Tibial nerve (tissue), 4 donors: ENCODE results near the gene NOX5. TPM values are rescaled to one million over a fixed set of nuclear protein-coding genes. Genes with fewer than 3 reads are reported as not detected.

Experiments used
- DNase-seq, 2 donors: peaks; one replicate each; pipeline ENCODE4 v3.0.0-alpha.2; 2019; ENCODE audit warnings: low spot score in 2 of 2
- H3K27ac ChIP-seq, 4 donors: fragments of 200-600 bp; sonication (generic) in 3 of 4; one replicate each; pipeline ENCODE4 v1.5.1; 2017 to 2019; ENCODE audit warnings: mild to moderate bottlenecking in 1 of 4
- H3K27me3 ChIP-seq, 2 donors: fragments of 200-600 bp; sonication (generic) in 1 of 2; one replicate each; pipeline versions ENCODE4 v1.5.1 to v1.6.0; 2017 to 2019
- H3K36me3 ChIP-seq, 3 donors: fragments of 200-600 bp; sonication (generic); one replicate each; pipeline ENCODE4 v1.5.1; 2018 to 2019
- H3K4me1 ChIP-seq, 4 donors: fragments of 200-600 bp; sonication (generic) in 3 of 4; one replicate each; pipeline ENCODE4 v1.5.1; 2017 to 2019
- H3K4me3 ChIP-seq, 4 donors: fragments of 200-600 bp; sonication (generic) in 3 of 4; one replicate each; pipeline ENCODE4 v1.5.1; 2017 to 2019; ENCODE audit warnings: mild to moderate bottlenecking in 1 of 4, moderate library complexity in 1 of 4
- H3K9me3 ChIP-seq, 4 donors: fragments of 200-600 bp; sonication (generic) in 3 of 4; one replicate each; pipeline ENCODE4 v1.5.1; 2017 to 2019
- EP300 ChIP-seq, 2 donors: sonication (generic); formaldehyde crosslinking; IDR thresholded peaks; one replicate each; pipeline ENCODE4 v1.6.1; 2017; ENCODE audit warnings: antibody characterized with exemption in 2 of 2, mild to moderate bottlenecking in 1 of 2
- POLR2A ChIP-seq, 2 donors: fragments of 450-650 bp; IDR thresholded peaks; one replicate each; pipeline ENCODE4 v1.6.1; 2017; ENCODE audit warnings: antibody characterized with exemption in 2 of 2, mild to moderate bottlenecking in 2 of 2, moderate library complexity in 2 of 2
- WGBS, 2 donors: methylation state at CpG; one replicate each; pipeline ENCODE4 v1.1.5; 2018; 5-methylcytosine and 5-hydroxymethylcytosine counted together
- total RNA-seq, 4 donors: library from RNA; depleted of rRNA; stranded (reverse); fragments of >200 nt; gene quantifications; one replicate each; pipeline ENCODE4 v1.1.0, GENCODE V29; 2016
- TF ChIP-seq, protein P1 (sequence below), 5 experiments: fragments of 200-600 bp in 3 of 5; fragments of 450-650 bp in 2 of 5; sonication (generic) in 3 of 5; IDR thresholded peaks; one replicate each; pipeline ENCODE4 v1.5.1; 2016 to 2019; ENCODE audit warnings: antibody characterized with exemption in 5 of 5, mild to moderate bottlenecking in 3 of 5, moderate library complexity in 2 of 5

The NOX5 gene
- total RNA-seq, 4 donors from 2014 or later: 0.21 to 2.7 (median 1.1) TPM

DNA sequence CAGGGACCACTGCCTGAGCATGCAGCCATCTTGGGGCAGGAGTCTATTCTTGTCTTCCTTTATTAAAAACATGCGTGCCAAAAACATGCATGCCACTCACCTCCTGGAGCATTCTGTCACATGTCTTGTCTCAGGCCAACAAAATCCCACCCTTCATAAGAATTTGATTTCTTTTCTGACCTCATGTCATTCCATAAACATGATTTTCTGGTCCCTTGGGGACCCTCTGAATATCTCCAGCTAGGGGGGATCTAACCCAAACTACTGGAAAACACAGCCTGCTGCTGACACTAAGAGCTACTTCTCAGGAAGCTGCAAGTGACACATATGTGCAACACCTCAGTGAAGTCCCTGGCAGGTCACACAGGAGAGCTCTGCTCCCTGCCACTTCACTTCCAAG lies 26.8 kb upstream of the NOX5 start:
- Histone ChIP-seq H3K36me3 (no peaks in the 10 kb centered on the region), H3K4me3 (no peak overlapping the region), H3K27ac (no peak overlapping the region), H3K9me3 (no peaks in the 10 kb centered on the region), H3K27me3 (no peaks in the 10 kb centered on the region), H3K4me1 (no peaks in the 10 kb centered on the region)
- WGBS, 2 donors: 36 to 50% methylated on average over 1 of the region's 1 CpG
- TF ChIP-seq POLR2A (IDR thresholded peaks at IDR 0.05) (no peak), EP300 (IDR thresholded peaks at IDR 0.05) (no peak)
- TF ChIP-seq, protein P1, sequence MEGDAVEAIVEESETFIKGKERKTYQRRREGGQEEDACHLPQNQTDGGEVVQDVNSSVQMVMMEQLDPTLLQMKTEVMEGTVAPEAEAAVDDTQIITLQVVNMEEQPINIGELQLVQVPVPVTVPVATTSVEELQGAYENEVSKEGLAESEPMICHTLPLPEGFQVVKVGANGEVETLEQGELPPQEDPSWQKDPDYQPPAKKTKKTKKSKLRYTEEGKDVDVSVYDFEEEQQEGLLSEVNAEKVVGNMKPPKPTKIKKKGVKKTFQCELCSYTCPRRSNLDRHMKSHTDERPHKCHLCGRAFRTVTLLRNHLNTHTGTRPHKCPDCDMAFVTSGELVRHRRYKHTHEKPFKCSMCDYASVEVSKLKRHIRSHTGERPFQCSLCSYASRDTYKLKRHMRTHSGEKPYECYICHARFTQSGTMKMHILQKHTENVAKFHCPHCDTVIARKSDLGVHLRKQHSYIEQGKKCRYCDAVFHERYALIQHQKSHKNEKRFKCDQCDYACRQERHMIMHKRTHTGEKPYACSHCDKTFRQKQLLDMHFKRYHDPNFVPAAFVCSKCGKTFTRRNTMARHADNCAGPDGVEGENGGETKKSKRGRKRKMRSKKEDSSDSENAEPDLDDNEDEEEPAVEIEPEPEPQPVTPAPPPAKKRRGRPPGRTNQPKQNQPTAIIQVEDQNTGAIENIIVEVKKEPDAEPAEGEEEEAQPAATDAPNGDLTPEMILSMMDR (IDR thresholded peaks at IDR 0.05): no peak
- no peak for DNase-seq

GRCh38 chr15:68989541-68990230 lies 24.8 kb upstream of the NOX5 start:
- DNase-seq: no peak
- no peaks in the 10 kb centered on the region for H3K27me3 ChIP-seq
- H3K4me3 ChIP-seq: no peak overlapping the region
- H3K9me3 ChIP-seq: no peaks in the 10 kb centered on the region
- WGBS, 2 donors: 72 to 73% methylated on average over 2 of the region's 2 CpGs
- TF ChIP-seq, protein P1 (IDR thresholded peaks at IDR 0.05): no peak
- TF ChIP-seq POLR2A (IDR thresholded peaks at IDR 0.05) (no peak), EP300 (IDR thresholded peaks at IDR 0.05) (no peak)
- no peak overlapping the region for H3K27ac ChIP-seq
- no peaks in the 10 kb centered on the region for H3K36me3 ChIP-seq
- no peaks in the 10 kb centered on the region for H3K4me1 ChIP-seq

DNA sequence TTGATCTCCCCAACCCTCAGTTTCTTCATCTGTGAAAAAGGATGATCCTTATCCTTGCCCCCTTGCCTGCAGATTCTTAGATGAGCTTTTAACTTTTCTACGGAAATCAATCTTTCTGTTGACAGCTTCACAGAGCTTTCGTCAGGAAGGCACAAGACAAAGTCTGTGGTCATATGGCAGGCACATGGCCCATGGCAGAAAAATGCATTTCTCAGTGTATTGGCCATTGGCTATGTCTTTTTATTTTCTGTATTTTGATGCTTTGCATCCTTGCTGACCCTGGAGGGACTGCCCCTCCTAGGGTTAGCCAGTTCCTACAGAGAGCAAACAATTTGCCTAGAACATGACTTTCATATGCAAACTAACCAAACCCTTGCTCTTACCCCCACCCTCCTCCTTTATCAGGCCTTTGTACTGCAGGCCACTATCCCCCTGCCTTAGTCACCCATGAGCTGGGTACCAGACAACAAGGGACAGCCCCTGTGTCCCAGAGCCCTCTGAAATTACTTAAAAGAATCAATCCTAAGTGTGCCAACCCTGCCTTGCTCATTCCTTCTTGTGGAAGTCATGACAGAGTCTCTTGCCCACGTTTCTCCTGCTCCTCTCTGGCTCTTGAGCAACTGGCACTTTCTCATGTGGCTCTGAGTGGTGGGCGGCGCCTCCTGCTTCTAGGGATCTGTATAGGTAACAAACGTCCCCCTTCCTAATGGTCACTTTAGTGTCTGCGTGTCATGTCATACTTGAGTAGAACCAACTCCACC lies 24.1 kb upstream of the NOX5 start:
- no peak for DNase-seq
- H3K4me1 ChIP-seq: no peaks in the 10 kb centered on the region
- H3K9me3 ChIP-seq: no peaks in the 10 kb centered on the region
- H3K36me3 ChIP-seq: no peaks in the 10 kb centered on the region
- H3K27me3 ChIP-seq: no peaks in the 10 kb centered on the region
- 71 to 78% methylated on average over 7 of the region's 7 CpGs for WGBS, 2 donors
- TF ChIP-seq, protein P1 (IDR thresholded peaks at IDR 0.05): no peak
- H3K4me3 ChIP-seq: no peak overlapping the region
- no peak overlapping the region for H3K27ac ChIP-seq

DNA sequence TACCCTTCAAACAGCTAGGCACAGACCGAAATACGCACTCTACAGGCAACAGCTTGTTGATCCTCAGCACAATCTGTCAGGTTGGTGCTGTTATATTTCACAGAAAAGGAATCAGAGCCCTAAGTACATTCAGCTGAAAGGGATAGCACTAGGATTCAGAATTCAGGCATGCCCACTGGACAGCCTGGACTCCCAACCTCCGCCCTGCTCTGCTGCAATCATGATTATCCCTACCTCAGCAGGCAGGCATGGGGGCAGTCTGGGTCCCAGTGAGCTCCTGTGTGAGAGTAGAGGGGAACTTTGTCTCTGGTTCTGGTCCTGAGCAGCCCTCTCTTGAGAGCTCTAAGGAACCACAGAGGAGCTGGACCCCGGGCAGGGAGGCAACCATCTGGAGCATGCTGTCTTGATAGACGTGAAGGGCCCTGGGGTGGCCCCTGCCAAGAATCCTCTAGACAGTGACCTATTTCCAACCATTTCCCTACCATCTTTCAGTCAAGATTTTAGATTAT lies 23.4 kb upstream of the NOX5 start:
- 87 to 89% methylated on average over 5 of the region's 5 CpGs for WGBS, 2 donors
- Histone ChIP-seq H3K36me3 (no peaks in the 10 kb centered on the region), H3K27ac (no peak overlapping the region), H3K27me3 (no peaks in the 10 kb centered on the region), H3K9me3 (no peaks in the 10 kb centered on the region), H3K4me1 (no peaks in the 10 kb centered on the region), H3K4me3 (no peak overlapping the region)
- TF ChIP-seq EP300 (IDR thresholded peaks at IDR 0.05): no peak
- no peak for TF ChIP-seq POLR2A (IDR thresholded peaks at IDR 0.05)
- TF ChIP-seq, protein P1 (IDR thresholded peaks at IDR 0.05): no peak
- no peak for DNase-seq

GRCh38 chr15:68991723-68992122 lies 22.8 kb upstream of the NOX5 start:
- Histone ChIP-seq H3K27ac (no peak overlapping the region), H3K4me3 (no peak overlapping the region), H3K4me1 (no peaks in the 10 kb centered on the region), H3K27me3 (no peaks in the 10 kb centered on the region), H3K9me3 (no peaks in the 10 kb centered on the region), H3K36me3 (no peaks in the 10 kb centered on the region)
- WGBS, 2 donors: 84 to 85% methylated on average over 4 of the region's 4 CpGs
- DNase-seq: no peak
- TF ChIP-seq EP300 (IDR thresholded peaks at IDR 0.05) (no peak), POLR2A (IDR thresholded peaks at IDR 0.05) (no peak)
- TF ChIP-seq, protein P1 (IDR thresholded peaks at IDR 0.05): no peak
